Measurements from ENCODE around the gene C1orf167.

Gene C1orf167

DNA sequence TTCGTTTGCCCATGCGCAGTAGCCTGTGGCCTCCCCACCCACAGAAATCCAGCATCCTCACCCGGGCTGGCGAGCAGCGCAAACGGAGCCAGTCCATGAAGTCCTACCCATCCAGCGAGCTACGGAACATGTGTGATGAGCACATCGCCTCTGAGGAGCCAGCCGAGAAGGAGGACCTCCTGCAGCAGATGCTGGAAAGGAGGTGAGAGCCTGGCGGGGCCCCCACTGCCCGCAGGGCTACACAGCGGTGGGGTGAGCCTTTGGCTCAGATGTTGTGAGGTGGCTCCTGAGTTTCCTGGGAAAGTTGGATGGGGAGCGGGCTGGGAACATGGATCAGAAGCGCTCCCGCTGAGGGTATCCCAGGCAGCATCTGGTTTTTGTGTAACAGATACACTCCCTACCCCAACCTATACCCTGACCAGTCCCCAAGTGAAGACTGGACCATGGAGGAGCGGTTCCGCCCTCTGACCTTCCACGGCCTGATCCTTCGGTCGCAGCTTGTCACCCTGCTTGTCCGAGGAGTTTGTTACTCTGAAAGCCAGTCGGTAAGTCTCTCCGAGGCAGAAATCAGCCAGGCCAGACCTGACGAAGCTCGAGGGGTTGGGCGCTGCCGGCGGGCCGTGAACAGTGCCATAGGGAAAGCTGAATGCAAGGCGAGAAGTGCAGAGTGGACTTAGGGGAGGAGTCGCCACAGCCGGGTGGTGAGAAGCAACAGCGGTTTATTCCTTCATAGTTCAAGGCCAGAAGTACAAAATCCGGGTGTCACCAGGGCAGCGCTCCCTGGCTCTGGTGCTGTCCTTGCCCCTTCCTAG is 75.2 kb downstream of the C1orf167 start:
- Histone ChIP-seq H3K79me2 (ENCODE audit: low read length) (no peaks in the 10 kb centered on the region), H3K4me1 (ENCODE audit: low read length) (no peaks in the 10 kb centered on the region), H3K36me3 (replicated peaks; ENCODE audit: low read depth, low read length) (peaks cover 12% of the 10 kb centered on the region), H3K27me3 (ENCODE audit: low read depth, low read length) (no peaks in the 10 kb centered on the region), H4K20me1 (ENCODE audit: insufficient read depth, low read length) (no peaks in the 10 kb centered on the region), H3K27ac (ENCODE audit: low read length) (no peak overlapping the region), H3K9me3 (ENCODE audit: insufficient read depth, low read length) (no peaks in the 10 kb centered on the region), H3K9ac (ENCODE audit: low read length) (no peak overlapping the region), H3K4me2 (ENCODE audit: low read length) (no peak overlapping the region), H2AFZ (ENCODE audit: low read depth, low read length) (no peak overlapping the region), H3K4me3 (ENCODE audit: low read length) (no peak overlapping the region)
- TF ChIP-seq EZH2phosphoT487 (IDR thresholded peaks at IDR 0.05; ENCODE audit: low read depth), result no peak
- TF ChIP-seq, protein P1, sequence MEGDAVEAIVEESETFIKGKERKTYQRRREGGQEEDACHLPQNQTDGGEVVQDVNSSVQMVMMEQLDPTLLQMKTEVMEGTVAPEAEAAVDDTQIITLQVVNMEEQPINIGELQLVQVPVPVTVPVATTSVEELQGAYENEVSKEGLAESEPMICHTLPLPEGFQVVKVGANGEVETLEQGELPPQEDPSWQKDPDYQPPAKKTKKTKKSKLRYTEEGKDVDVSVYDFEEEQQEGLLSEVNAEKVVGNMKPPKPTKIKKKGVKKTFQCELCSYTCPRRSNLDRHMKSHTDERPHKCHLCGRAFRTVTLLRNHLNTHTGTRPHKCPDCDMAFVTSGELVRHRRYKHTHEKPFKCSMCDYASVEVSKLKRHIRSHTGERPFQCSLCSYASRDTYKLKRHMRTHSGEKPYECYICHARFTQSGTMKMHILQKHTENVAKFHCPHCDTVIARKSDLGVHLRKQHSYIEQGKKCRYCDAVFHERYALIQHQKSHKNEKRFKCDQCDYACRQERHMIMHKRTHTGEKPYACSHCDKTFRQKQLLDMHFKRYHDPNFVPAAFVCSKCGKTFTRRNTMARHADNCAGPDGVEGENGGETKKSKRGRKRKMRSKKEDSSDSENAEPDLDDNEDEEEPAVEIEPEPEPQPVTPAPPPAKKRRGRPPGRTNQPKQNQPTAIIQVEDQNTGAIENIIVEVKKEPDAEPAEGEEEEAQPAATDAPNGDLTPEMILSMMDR (IDR thresholded peaks at IDR 0.05; ENCODE audit: low read depth, low read length), result no peak

DNA sequence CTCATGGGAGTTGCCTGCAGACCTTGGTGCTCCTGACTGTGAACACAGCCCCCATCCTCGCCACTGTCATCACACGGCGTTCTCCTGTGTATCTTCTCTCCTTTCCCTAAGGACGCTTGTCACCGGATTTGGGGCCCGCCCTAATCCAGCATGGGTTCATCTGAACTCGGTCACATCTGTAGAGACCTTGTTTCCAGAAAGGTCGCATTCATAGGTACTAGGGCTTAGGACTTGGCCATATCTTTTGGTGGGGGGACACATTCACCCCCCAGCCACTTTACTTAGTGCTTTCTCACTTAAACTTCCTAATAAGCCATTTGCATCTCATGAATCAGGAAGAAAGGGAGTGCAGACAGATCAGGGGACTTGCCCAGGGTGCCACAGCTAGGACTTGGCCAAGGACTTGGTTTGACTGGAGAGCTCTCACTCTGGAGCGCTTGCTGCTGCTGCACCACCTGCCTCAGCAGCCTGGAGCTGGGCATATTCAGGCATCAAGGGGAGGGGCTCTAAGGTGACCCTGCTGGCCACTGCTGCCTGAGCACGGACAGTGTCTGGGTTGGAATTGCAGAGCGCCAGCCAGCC is 75.9 kb downstream of the C1orf167 start:
- no peaks in the 10 kb centered on the region for H3K79me2 ChIP-seq (ENCODE audit: low read length)
- H3K36me3 ChIP-seq (replicated peaks; ENCODE audit: low read depth, low read length), result peaks cover 12% of the 10 kb centered on the region
- H2AFZ ChIP-seq (ENCODE audit: low read depth, low read length), result no peak overlapping the region
- H3K9me3 ChIP-seq (ENCODE audit: insufficient read depth, low read length), result no peaks in the 10 kb centered on the region
- no peak overlapping the region for H3K9ac ChIP-seq (ENCODE audit: low read length)
- no peak overlapping the region for H3K4me2 ChIP-seq (ENCODE audit: low read length)
- TF ChIP-seq, protein P1 (IDR thresholded peaks at IDR 0.05; ENCODE audit: low read depth, low read length), result no peak
- no peak for TF ChIP-seq EZH2phosphoT487 (IDR thresholded peaks at IDR 0.05; ENCODE audit: low read depth)
- H3K4me3 ChIP-seq (ENCODE audit: low read length), result no peak overlapping the region
- no peaks in the 10 kb centered on the region for H3K27me3 ChIP-seq (ENCODE audit: low read depth, low read length)
- H4K20me1 ChIP-seq (ENCODE audit: insufficient read depth, low read length), result no peaks in the 10 kb centered on the region
- no peak overlapping the region for H3K27ac ChIP-seq (ENCODE audit: low read length)
- H3K4me1 ChIP-seq (ENCODE audit: low read length), result no peaks in the 10 kb centered on the region

DNA sequence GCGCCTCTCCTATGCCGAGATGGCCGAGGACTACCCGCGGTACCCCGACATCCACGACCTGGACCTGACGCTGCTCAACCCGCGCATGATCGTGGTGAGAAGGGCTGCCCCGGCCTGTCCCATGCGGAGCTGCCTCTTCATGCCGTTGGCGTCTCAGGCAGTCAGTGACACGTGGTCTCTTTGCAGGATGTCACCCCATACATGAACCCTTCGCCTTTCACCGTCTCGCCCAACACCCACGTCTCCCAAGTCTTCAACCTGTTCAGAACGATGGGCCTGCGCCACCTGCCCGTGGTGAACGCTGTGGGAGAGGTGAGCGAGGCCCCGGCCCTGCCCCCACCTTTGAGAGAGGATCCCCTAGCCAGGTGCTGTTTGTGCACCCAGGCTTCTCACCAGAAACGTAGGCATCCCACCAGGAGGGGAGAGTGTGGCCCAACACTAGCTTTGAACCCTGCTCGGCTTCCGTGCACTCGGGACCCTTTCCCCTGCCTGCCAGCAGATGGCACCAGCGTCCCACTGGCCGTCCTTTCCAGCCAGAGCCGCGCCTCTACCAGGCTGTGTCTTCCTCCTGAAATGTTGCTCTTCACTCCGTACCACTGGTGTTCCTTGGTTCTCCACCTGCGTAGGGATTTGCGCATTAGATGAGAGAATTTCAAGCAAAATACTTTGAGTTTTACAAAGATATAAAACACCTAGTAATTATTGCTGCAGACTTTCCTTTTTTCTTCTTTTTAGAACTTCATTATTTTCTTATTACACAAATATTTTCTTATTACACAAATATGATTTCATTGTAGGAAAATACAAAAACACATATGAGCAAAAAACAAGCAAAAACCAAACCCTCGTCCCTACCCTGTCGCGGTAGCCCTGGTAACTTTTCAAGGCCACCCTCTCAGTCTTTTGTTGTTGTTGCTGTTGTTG is 76.6 kb downstream of the C1orf167 start:
- H3K9ac ChIP-seq (ENCODE audit: low read length), result no peak overlapping the region
- no peak overlapping the region for H3K27ac ChIP-seq (ENCODE audit: low read length)
- H3K36me3 ChIP-seq (replicated peaks; ENCODE audit: low read depth, low read length), result peaks cover 12% of the 10 kb centered on the region
- no peaks in the 10 kb centered on the region for H4K20me1 ChIP-seq (ENCODE audit: insufficient read depth, low read length)
- TF ChIP-seq, protein P1 (IDR thresholded peaks at IDR 0.05; ENCODE audit: low read depth, low read length), result peak; percentile 76
- no peak for TF ChIP-seq EZH2phosphoT487 (IDR thresholded peaks at IDR 0.05; ENCODE audit: low read depth)
- H3K4me1 ChIP-seq (ENCODE audit: low read length), result no peaks in the 10 kb centered on the region
- no peaks in the 10 kb centered on the region for H3K79me2 ChIP-seq (ENCODE audit: low read length)
- no peaks in the 10 kb centered on the region for H3K9me3 ChIP-seq (ENCODE audit: insufficient read depth, low read length)
- no peak overlapping the region for H3K4me2 ChIP-seq (ENCODE audit: low read length)
- no peak overlapping the region for H3K4me3 ChIP-seq (ENCODE audit: low read length)
- H2AFZ ChIP-seq (ENCODE audit: low read depth, low read length), result no peak overlapping the region
- H3K27me3 ChIP-seq (ENCODE audit: low read depth, low read length), result no peaks in the 10 kb centered on the region

Measured in OCI-LY3 (cell line).